HFFc6 (cell line): ENCODE results near the gene CHRM1. TPM values are rescaled to one million over a fixed set of nuclear protein-coding genes. Genes with fewer than 3 reads are reported as not detected.

Source experiments
- DNase-seq: peaks from one replicate; pipeline ENCODE4 v3.0.0-alpha.2; 2018
- H3K27ac Mint-ChIP-seq: 2 replicates; pipeline ENCODE4 v1.8.0; 2020; ENCODE audit warnings: mild to moderate bottlenecking, mixed read lengths
- H3K27me3 Mint-ChIP-seq: 2 replicates; pipeline ENCODE4 v1.8.0; 2021; ENCODE audit warnings: mild to moderate bottlenecking, moderate library complexity, mixed read lengths; ENCODE audit not compliant: insufficient read depth
- H3K36me3 Mint-ChIP-seq: 2 replicates; pipeline ENCODE4 v1.8.0; 2021; ENCODE audit warnings: low read depth, mixed read lengths
- H3K4me1 Mint-ChIP-seq: 2 replicates; pipeline ENCODE4 v1.8.0; 2020; ENCODE audit warnings: low read depth, mixed read lengths
- H3K4me3 Mint-ChIP-seq: 2 replicates; pipeline ENCODE4 v1.8.0; 2020; ENCODE audit warnings: mild to moderate bottlenecking, moderate library complexity, mixed read lengths
- H3K9me3 Mint-ChIP-seq: 2 replicates; pipeline ENCODE4 v1.8.0; 2020; ENCODE audit warnings: mild to moderate bottlenecking, mixed read lengths
- CTCF ChIP-seq: fragments of 200-600 bp; sonication (generic); IDR thresholded peaks from 2 replicates; pipeline ENCODE4 v1.5.0; 2021; ENCODE audit warnings: antibody characterized with exemption, mild to moderate bottlenecking
- long read RNA-seq: library from polyadenylated mRNA; unstranded; transcript quantifications from one replicate; pipeline ENCODE4 v2.0.0, GENCODE V29; 2019
- total RNA-seq, 6 experiments: library from RNA; stranded (reverse); fragmentation: NEBNext Ultra II Directional; extraction: Animal tissue kit (Norgen Biotek cat#: 25700); gene quantifications; 2 replicates in 1 of 6; 3 replicates in 5 of 6; pipeline ENCODE4 v1.2.3, GENCODE V29; 2021

Gene CHRM1
- not detected for total RNA-seq
- long read RNA-seq: 0 reads

- TF ChIP-seq CTCF: no peak
- H3K4me3 Mint-ChIP-seq: no peak within 1 kb of the TSS
- 0 out of 2 replicates have a peak, but pooled peaks cover 6% of the 10 kb centered on the region for H3K4me1 Mint-ChIP-seq
- H3K36me3 Mint-ChIP-seq: no peaks in the 10 kb centered on the region
- DNase-seq: no peak
- H3K9me3 Mint-ChIP-seq: no peaks in the 10 kb centered on the region
- H3K27me3 Mint-ChIP-seq: peaks cover 54% of the 10 kb centered on the region
- H3K27ac Mint-ChIP-seq: no peak within 1 kb of the TSS
These were observed at the start of gene CHRM1 for GRCh38 chr11:62921201-62921572. Gene CHRM1, minus strand, starts transcription at chr11:62921363. Its CDS starts 10,263 bp downstream, at chr11:62911100.

- no peaks in the 10 kb centered on the region for H3K9me3 Mint-ChIP-seq
- no peaks in the 10 kb centered on the region for H3K4me1 Mint-ChIP-seq
- DNase-seq: no peak
- H3K27ac Mint-ChIP-seq: no peak overlapping the region
- H3K36me3 Mint-ChIP-seq: no peaks in the 10 kb centered on the region
- TF ChIP-seq CTCF: no peak
- H3K4me3 Mint-ChIP-seq: no peak overlapping the region
- H3K27me3 Mint-ChIP-seq: peaks cover 20% of the 10 kb centered on the region
These were observed 44.4 kb upstream of the CHRM1 start for GRCh38 chr11:62965574-62965973.

- Mint-ChIP-seq H3K9me3 (no peaks in the 10 kb centered on the region), H3K27me3 (peaks cover 16% of the 10 kb centered on the region)
These were observed 41.2 kb upstream of the CHRM1 start for GRCh38 chr11:62962391-62962790.

GRCh38 chr11:62961017-62961570 is 39.9 kb upstream of the CHRM1 start:
- no peaks in the 10 kb centered on the region for H3K9me3 Mint-ChIP-seq
- H3K27me3 Mint-ChIP-seq: peaks cover 19% of the 10 kb centered on the region
- H3K27ac Mint-ChIP-seq: no peak overlapping the region
- H3K4me1 Mint-ChIP-seq: peaks cover 10% of the 10 kb centered on the region
- no peak for DNase-seq
- no peaks in the 10 kb centered on the region for H3K36me3 Mint-ChIP-seq
- TF ChIP-seq CTCF: no peak
- no peak overlapping the region for H3K4me3 Mint-ChIP-seq

More at GRCh38 chr11:62962391-62962790, 41.2 kb upstream of the CHRM1 start:
- DNase-seq: no peak
- TF ChIP-seq CTCF: no peak
- no peaks in the 10 kb centered on the region for H3K36me3 Mint-ChIP-seq
- no peak overlapping the region for H3K27ac Mint-ChIP-seq
- no peak overlapping the region for H3K4me3 Mint-ChIP-seq
- H3K4me1 Mint-ChIP-seq: peaks cover 10% of the 10 kb centered on the region

GRCh38 chr11:62959422-62959980 is 38.3 kb upstream of the CHRM1 start:
- no peak overlapping the region for H3K27ac Mint-ChIP-seq
- no peaks in the 10 kb centered on the region for H3K9me3 Mint-ChIP-seq
- peaks cover 11% of the 10 kb centered on the region for H3K4me1 Mint-ChIP-seq
- no peak for DNase-seq
- H3K4me3 Mint-ChIP-seq: no peak overlapping the region
- peaks cover 18% of the 10 kb centered on the region for H3K27me3 Mint-ChIP-seq
- no peak for TF ChIP-seq CTCF
- no peaks in the 10 kb centered on the region for H3K36me3 Mint-ChIP-seq
